B cell (primary cell): Measurements from ENCODE around the gene ART5.

Experiments
- CTCF ChIP-seq: fragments of 200-600 bp; IDR thresholded peaks from one replicate; pipeline ENCODE4 v1.8.0; 2022; ENCODE audit warnings: antibody characterized with exemption, mild to moderate bottlenecking
- EZH2 ChIP-seq: IDR thresholded peaks from 2 replicates; pipeline ENCODE4 v1.6.1; 2012; ENCODE audit warnings: borderline replicate concordance, low read depth, mild to moderate bottlenecking, moderate library complexity, low read length; ENCODE audit not compliant: insufficient read depth, poor library complexity, severe bottlenecking

GRCh38 chr11:3658252-3658651 lies 16.5 kb upstream of the ART5 start:
- TF ChIP-seq CTCF: no peak
- no peak for TF ChIP-seq EZH2
